Esophagus muscularis mucosa (tissue), 4 donors: Measurements from ENCODE around the gene TEDC1. TPM values are rescaled to one million over a fixed set of nuclear protein-coding genes. Genes with fewer than 3 reads are reported as not detected.

ENCODE experiments used
- DNase-seq: peaks from one replicate; pipeline ENCODE4 v3.0.0-alpha.2; 2017; ENCODE audit errors: extremely low spot score
- H3K27ac ChIP-seq, 4 donors: fragments of 200-600 bp; sonication (generic); replicated peaks in 1 of 4; 1 replicate in 3 of 4; 2 replicates in 1 of 4; pipeline ENCODE4 v1.5.1; 2016 to 2019; ENCODE audit warnings: mild to moderate bottlenecking in 1 of 4
- H3K27me3 ChIP-seq, 4 donors: fragments of 200-600 bp; sonication (generic); one replicate each; pipeline versions ENCODE4 v1.5.1 to v1.6.0; 2016 to 2019
- H3K36me3 ChIP-seq, 4 donors: fragments of 200-600 bp; sonication (generic); one replicate each; pipeline ENCODE4 v1.5.1; 2016 to 2019
- H3K4me1 ChIP-seq, 4 donors: fragments of 200-600 bp; sonication (generic); one replicate each; pipeline ENCODE4 v1.5.1; 2016 to 2019
- H3K4me3 ChIP-seq, 4 donors: fragments of 200-600 bp; sonication (generic); 1 replicate in 2 of 4; 2 replicates in 2 of 4; pipeline ENCODE4 v1.5.1; 2016 to 2019; ENCODE audit warnings: mild to moderate bottlenecking in 4 of 4, moderate library complexity in 1 of 4
- H3K9me3 ChIP-seq, 4 donors: fragments of 200-600 bp; sonication (generic); 1 replicate in 3 of 4; 2 replicates in 1 of 4; pipeline ENCODE4 v1.5.1; 2016 to 2019
- EP300 ChIP-seq: sonication (generic); formaldehyde crosslinking; IDR thresholded peaks from one replicate; pipeline ENCODE4 v1.6.1; 2017; ENCODE audit warnings: antibody characterized with exemption
- POLR2A ChIP-seq: fragments of 450-650 bp; IDR thresholded peaks from one replicate; pipeline ENCODE4 v1.6.1; 2017; ENCODE audit warnings: antibody characterized with exemption, moderate library complexity, mild to moderate bottlenecking, low read depth
- POLR2AphosphoS5 ChIP-seq, 2 donors: sonication (generic); formaldehyde crosslinking; IDR thresholded peaks; one replicate each; pipeline ENCODE4 v1.6.1; 2017; ENCODE audit warnings: antibody characterized with exemption in 2 of 2
- whole genome bisulfite sequencing: methylation state at CpG from one replicate; pipeline ENCODE4 v1.1.5; 2018; 5-methylcytosine and 5-hydroxymethylcytosine counted together
- intact Hi-C: fragments of 100-400 bp; cut with DNase I; formaldehyde crosslinking; loops from one replicate; pipeline ENCODE4 v1.15.1; 2023
- total RNA-seq, 4 donors: library from RNA; depleted of rRNA; stranded (reverse); fragments of >200 nt; gene quantifications; one replicate each; pipeline versions ENCODE4 v1.1.0 to v1.2.1, GENCODE V29; 2016
- TF ChIP-seq, protein P1 (sequence below), 3 experiments: fragments of 200-600 bp in 2 of 3; fragments of 450-650 bp in 1 of 3; sonication (generic) in 2 of 3; IDR thresholded peaks; one replicate each; pipeline ENCODE4 v1.5.1; 2017 to 2019; ENCODE audit warnings: antibody characterized with exemption in 3 of 3, mild to moderate bottlenecking in 2 of 3, moderate library complexity in 1 of 3

The TEDC1 gene
- total RNA-seq, 4 donors from 2014 or later, result 3.8 to 6.6 (median 4.7) TPM

- H3K4me1 ChIP-seq, result peaks cover 0 to 15% (median 0%) of the 10 kb centered on the region in 4 donors
- H3K27me3 ChIP-seq, result no peaks in the 10 kb centered on the region
- no peaks in the 10 kb centered on the region for H3K9me3 ChIP-seq
- 84% methylated on average over 11 of the region's 17 CpGs for WGBS
- TF ChIP-seq POLR2AphosphoS5 (IDR thresholded peaks at IDR 0.05) (no peak), POLR2A (no peak), EP300 (no peak)
- TF ChIP-seq, protein P1, sequence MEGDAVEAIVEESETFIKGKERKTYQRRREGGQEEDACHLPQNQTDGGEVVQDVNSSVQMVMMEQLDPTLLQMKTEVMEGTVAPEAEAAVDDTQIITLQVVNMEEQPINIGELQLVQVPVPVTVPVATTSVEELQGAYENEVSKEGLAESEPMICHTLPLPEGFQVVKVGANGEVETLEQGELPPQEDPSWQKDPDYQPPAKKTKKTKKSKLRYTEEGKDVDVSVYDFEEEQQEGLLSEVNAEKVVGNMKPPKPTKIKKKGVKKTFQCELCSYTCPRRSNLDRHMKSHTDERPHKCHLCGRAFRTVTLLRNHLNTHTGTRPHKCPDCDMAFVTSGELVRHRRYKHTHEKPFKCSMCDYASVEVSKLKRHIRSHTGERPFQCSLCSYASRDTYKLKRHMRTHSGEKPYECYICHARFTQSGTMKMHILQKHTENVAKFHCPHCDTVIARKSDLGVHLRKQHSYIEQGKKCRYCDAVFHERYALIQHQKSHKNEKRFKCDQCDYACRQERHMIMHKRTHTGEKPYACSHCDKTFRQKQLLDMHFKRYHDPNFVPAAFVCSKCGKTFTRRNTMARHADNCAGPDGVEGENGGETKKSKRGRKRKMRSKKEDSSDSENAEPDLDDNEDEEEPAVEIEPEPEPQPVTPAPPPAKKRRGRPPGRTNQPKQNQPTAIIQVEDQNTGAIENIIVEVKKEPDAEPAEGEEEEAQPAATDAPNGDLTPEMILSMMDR (IDR thresholded peaks at IDR 0.05), result no peak
- no peak overlapping the region for H3K4me3 ChIP-seq
- H3K36me3 ChIP-seq, result peaks cover 62 to 89% (median 85%) of the 10 kb centered on the region in 4 donors
- H3K27ac ChIP-seq, result no peak overlapping the region
- intact Hi-C loops, result no loop called here
- DNase-seq, result no peak
Observed at GRCh38 chr14:105460616-105461015, 30.4 kb upstream of the TEDC1 start.

DNA sequence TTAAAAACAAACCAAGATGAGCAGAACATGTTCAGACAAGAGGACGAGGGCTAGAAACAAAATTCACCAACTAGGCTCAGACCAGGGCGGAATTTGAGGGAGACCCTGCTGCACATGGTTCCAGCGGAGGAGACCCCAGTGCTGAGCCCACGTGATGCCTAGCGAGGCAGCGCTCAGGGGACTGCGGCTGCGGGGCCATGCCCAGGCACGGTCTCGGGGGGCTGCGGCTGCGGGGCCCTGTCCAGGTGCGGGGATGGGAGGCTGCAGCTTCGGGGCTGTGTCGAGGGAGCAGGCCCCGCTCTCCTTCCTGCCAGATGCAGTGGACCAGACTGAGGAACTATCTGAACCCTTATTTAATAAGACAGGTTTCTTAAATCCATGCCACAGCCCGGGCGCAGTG, 29.1 kb upstream of the TEDC1 start:
- 94% methylated on average over 4 of the region's 18 CpGs for WGBS
- intact Hi-C loops, result no loop called here

DNA sequence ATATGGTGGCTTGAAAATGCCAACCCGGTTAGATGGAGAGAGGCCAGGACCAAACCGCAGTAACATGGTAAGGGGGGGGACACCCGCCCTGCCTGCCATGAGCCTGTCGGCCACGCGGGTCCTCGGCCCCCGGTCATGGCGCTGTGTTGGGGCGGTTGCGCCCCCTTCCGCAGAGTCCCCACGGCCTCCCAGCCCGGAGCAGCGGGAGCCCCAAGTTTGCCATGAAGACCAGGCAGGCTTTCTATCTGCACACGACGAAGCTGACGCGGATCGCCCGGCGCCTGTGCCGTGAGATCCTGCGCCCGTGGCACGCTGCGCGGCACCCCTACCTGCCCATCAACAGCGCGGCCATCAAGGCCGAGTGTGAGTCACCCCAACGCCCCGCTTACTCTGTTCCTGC, 26.5 kb upstream of the TEDC1 start:
- Histone ChIP-seq H3K27me3 (no peaks in the 10 kb centered on the region), H3K27ac (no peak overlapping the region), H3K9me3 (no peaks in the 10 kb centered on the region), H3K4me3 (no peak overlapping the region), H3K4me1 (peaks cover 20 to 46% (median 25%) of the 10 kb centered on the region in 4 donors), H3K36me3 (peaks cover 44 to 93% (median 78%) of the 10 kb centered on the region in 4 donors)
- WGBS, result 90% methylated on average over 23 of the region's 33 CpGs
- DNase-seq, result no peak
- TF ChIP-seq POLR2AphosphoS5 (IDR thresholded peaks at IDR 0.05) (no peak), EP300 (no peak), POLR2A (no peak)
- TF ChIP-seq, protein P1 (IDR thresholded peaks at IDR 0.05), result no peak
- intact Hi-C loops, result no loop called here

More for the DNA sequence above, 29.1 kb upstream of the TEDC1 start:
- TF ChIP-seq, protein P1 (IDR thresholded peaks at IDR 0.05), result no peak
- TF ChIP-seq POLR2AphosphoS5 (IDR thresholded peaks at IDR 0.05) (no peak), POLR2A (no peak), EP300 (no peak)
- Histone ChIP-seq H3K36me3 (peaks cover 55 to 89% (median 85%) of the 10 kb centered on the region in 4 donors), H3K27me3 (no peaks in the 10 kb centered on the region), H3K4me3 (no peak overlapping the region), H3K9me3 (no peaks in the 10 kb centered on the region), H3K4me1 (peaks cover 0 to 20% (median 2%) of the 10 kb centered on the region in 4 donors), H3K27ac (no peak overlapping the region)
- DNase-seq, result no peak

GRCh38 chr14:105465209-105466031, 25.6 kb upstream of the TEDC1 start:
- no peak overlapping the region for H3K27ac ChIP-seq
- H3K36me3 ChIP-seq, result peaks cover 41 to 97% (median 80%) of the 10 kb centered on the region in 4 donors
- H3K9me3 ChIP-seq, result no peaks in the 10 kb centered on the region
- intact Hi-C loops, result no loop called here
- whole genome bisulfite sequencing, result 72% methylated on average over 4 of the region's 20 CpGs
- TF ChIP-seq, protein P1 (IDR thresholded peaks at IDR 0.05), result no peak
- TF ChIP-seq POLR2AphosphoS5 (IDR thresholded peaks at IDR 0.05) (no peak), POLR2A (no peak), EP300 (no peak)
- peaks cover 29 to 55% (median 34%) of the 10 kb centered on the region in 4 donors for H3K4me1 ChIP-seq
- no peak overlapping the region for H3K4me3 ChIP-seq
- no peak for DNase-seq
- H3K27me3 ChIP-seq, result no peaks in the 10 kb centered on the region
